Peyer's patch (tissue), 4 donors: ENCODE data around the gene RINL. TPM values are rescaled to one million over a fixed set of nuclear protein-coding genes. Genes with fewer than 3 reads are reported as not detected.

Source experiments
- DNase-seq, 3 donors: peaks; one replicate each; pipeline ENCODE4 v3.0.0-alpha.2; 2017 to 2019
- H3K27ac ChIP-seq, 4 donors: fragments of 200-600 bp; sonication (generic); one replicate each; pipeline ENCODE4 v1.5.1; 2016 to 2019
- H3K27me3 ChIP-seq, 2 donors: fragments of 200-600 bp; sonication (generic); one replicate each; pipeline ENCODE4 v1.5.1; 2019
- H3K36me3 ChIP-seq, 3 donors: fragments of 200-600 bp; sonication (generic); one replicate each; pipeline ENCODE4 v1.5.1; 2016 to 2019
- H3K4me1 ChIP-seq, 4 donors: fragments of 200-600 bp; sonication (generic); one replicate each; pipeline ENCODE4 v1.5.1; 2016 to 2019
- H3K4me3 ChIP-seq, 4 donors: fragments of 200-600 bp; sonication (generic); 1 replicate in 3 of 4; 2 replicates in 1 of 4; pipeline ENCODE4 v1.5.1; 2016 to 2019; ENCODE audit warnings: mild to moderate bottlenecking in 1 of 4
- H3K9me3 ChIP-seq, 4 donors: fragments of 200-600 bp; sonication (generic); one replicate each; pipeline ENCODE4 v1.5.1; 2016 to 2019; ENCODE audit warnings: mild to moderate bottlenecking in 1 of 4
- POLR2A ChIP-seq, 2 donors: fragments of 450-650 bp; IDR thresholded peaks; one replicate each; pipeline ENCODE4 v1.5.1; 2017; ENCODE audit warnings: antibody characterized with exemption in 2 of 2, mild to moderate bottlenecking in 2 of 2, moderate library complexity in 2 of 2
- total RNA-seq, 4 donors: library from RNA; depleted of rRNA; stranded (reverse); fragments of >200 nt; gene quantifications; one replicate each; pipeline ENCODE4 v1.1.0, GENCODE V29; 2016
- TF ChIP-seq, protein P1 (sequence below), 6 experiments: fragments of 450-650 bp in 4 of 6; fragments of 200-600 bp in 2 of 6; sonication (generic) in 1 of 6; IDR thresholded peaks; one replicate each; pipeline ENCODE4 v1.5.1; 2017 to 2019; ENCODE audit warnings: antibody characterized with exemption in 6 of 6, mild to moderate bottlenecking in 3 of 6, moderate library complexity in 1 of 6

Gene RINL
- total RNA-seq, 4 donors from 2014 or later = 4.6 to 22.3 (median 7.2) TPM

- TF ChIP-seq, protein P1, sequence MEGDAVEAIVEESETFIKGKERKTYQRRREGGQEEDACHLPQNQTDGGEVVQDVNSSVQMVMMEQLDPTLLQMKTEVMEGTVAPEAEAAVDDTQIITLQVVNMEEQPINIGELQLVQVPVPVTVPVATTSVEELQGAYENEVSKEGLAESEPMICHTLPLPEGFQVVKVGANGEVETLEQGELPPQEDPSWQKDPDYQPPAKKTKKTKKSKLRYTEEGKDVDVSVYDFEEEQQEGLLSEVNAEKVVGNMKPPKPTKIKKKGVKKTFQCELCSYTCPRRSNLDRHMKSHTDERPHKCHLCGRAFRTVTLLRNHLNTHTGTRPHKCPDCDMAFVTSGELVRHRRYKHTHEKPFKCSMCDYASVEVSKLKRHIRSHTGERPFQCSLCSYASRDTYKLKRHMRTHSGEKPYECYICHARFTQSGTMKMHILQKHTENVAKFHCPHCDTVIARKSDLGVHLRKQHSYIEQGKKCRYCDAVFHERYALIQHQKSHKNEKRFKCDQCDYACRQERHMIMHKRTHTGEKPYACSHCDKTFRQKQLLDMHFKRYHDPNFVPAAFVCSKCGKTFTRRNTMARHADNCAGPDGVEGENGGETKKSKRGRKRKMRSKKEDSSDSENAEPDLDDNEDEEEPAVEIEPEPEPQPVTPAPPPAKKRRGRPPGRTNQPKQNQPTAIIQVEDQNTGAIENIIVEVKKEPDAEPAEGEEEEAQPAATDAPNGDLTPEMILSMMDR (IDR thresholded peaks at IDR 0.05) = no peak
- no peak for TF ChIP-seq POLR2A (IDR thresholded peaks at IDR 0.05)
- H3K27me3 ChIP-seq = no peaks in the 10 kb centered on the region
- peaks cover 0 to 10% (median 0%) of the 10 kb centered on the region in 3 donors for H3K36me3 ChIP-seq
- H3K4me1 ChIP-seq = peaks cover 0 to 35% (median 3%) of the 10 kb centered on the region in 4 donors
- peak overlapping the region in 2 of 4 donors; percentile 88 to 92 for H3K27ac ChIP-seq
- no peak for DNase-seq
- H3K9me3 ChIP-seq = no peaks in the 10 kb centered on the region
- H3K4me3 ChIP-seq = peak overlapping the region in 3 of 4 donors; percentile 77 to 88 (median 84)
These were observed 22.7 kb upstream of the RINL start for GRCh38 chr19:38900743-38901190.

DNA sequence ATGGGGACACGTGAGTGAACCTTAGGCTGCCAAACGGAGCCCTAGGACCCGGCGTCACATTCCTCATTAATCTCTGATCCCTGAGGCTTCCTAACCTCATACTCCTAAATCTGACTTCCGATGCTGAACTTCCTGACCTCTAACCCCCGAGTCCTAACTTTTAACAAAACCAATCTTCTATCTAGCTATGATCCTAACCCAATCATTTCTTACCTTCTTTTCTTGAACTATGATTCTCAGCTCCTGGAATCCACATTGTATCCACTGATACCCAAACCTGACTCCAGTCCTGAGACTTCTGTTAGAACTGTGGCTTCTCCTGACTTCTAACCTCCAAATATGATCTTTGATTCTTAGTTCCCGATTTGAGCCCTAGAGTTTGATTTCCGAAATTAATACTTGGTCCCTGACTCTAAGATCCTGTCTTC, 22.1 kb upstream of the RINL start:
- no peak for TF ChIP-seq POLR2A (IDR thresholded peaks at IDR 0.05)
- TF ChIP-seq, protein P1 (IDR thresholded peaks at IDR 0.05) = peak in 1 of 6 experiments; percentile 1
- Histone ChIP-seq H3K4me1 (peaks cover 0 to 29% (median 3%) of the 10 kb centered on the region in 4 donors), H3K27me3 (no peaks in the 10 kb centered on the region), H3K9me3 (no peaks in the 10 kb centered on the region), H3K36me3 (peaks cover 0 to 5% (median 0%) of the 10 kb centered on the region in 3 donors), H3K27ac (peak overlapping the region; percentile 87 to 93 (median 90)), H3K4me3 (peak overlapping the region; percentile 70 to 88 (median 80))
- no peak for DNase-seq

GRCh38 chr19:38899447-38900201, 21.5 kb upstream of the RINL start, which contains the start of the genes NFKBIB and SIRT2:
Gene NFKBIB, plus strand, starts transcription at chr19:38899969. Its CDS starts 64 bp downstream, at chr19:38900033.
Gene SIRT2, minus strand, starts transcription at chr19:38899618. Its CDS starts 97 bp downstream, at chr19:38899521.
- TF ChIP-seq POLR2A (IDR thresholded peaks at IDR 0.05) = peak; percentile 89 to 95
- TF ChIP-seq, protein P1 (IDR thresholded peaks at IDR 0.05) = no peak
- Histone ChIP-seq H3K27ac (peak within 1 kb of the TSS; percentile 87 to 93 (median 90)), H3K4me1 (peaks cover 0 to 25% (median 3%) of the 10 kb centered on the region in 4 donors), H3K4me3 (peak within 1 kb of the TSS; percentile 70 to 88 (median 80)), H3K9me3 (no peaks in the 10 kb centered on the region), H3K36me3 (no peaks in the 10 kb centered on the region), H3K27me3 (no peaks in the 10 kb centered on the region)
- peak; percentile 99 to 100 (median 100) for DNase-seq

GRCh38 chr19:38898788-38899446, 20.8 kb upstream of the RINL start:
- Histone ChIP-seq H3K4me3 (peak overlapping the region; percentile 70 to 88 (median 80)), H3K36me3 (no peaks in the 10 kb centered on the region), H3K4me1 (peaks cover 0 to 25% (median 3%) of the 10 kb centered on the region in 4 donors), H3K27me3 (no peaks in the 10 kb centered on the region), H3K27ac (peak overlapping the region; percentile 82 to 89 (median 88)), H3K9me3 (no peaks in the 10 kb centered on the region)
- peak in 1 of 3 donors; percentile 52 for DNase-seq
- no peak for TF ChIP-seq POLR2A (IDR thresholded peaks at IDR 0.05)
- TF ChIP-seq, protein P1 (IDR thresholded peaks at IDR 0.05) = no peak

DNA sequence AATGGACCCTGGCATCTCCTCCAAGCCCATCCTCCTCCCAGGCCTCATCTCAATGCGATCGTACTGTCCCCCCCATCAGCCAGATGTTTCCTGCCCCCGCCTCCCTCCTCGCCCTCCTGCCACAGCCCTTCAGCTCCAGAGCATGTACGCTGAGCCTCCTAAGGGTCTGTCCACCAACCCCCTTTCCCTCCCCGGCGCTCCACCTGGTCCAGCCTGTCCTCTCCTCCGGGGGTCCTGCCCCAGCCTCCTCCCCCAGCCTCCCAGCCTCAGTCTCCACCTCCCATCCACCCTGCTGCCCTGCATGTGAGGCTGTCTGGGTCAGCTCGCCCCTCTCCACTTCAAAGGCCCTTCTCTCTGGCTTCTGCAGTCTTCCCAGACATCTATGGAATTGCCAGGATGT, 16.9 kb upstream of the RINL start:
- no peak for DNase-seq
- no peak overlapping the region for H3K4me3 ChIP-seq
- H3K27ac ChIP-seq = no peak overlapping the region
- H3K4me1 ChIP-seq = peaks cover 0 to 11% (median 3%) of the 10 kb centered on the region in 4 donors
- H3K36me3 ChIP-seq = peaks cover 0 to 18% (median 0%) of the 10 kb centered on the region in 3 donors
- TF ChIP-seq, protein P1 (IDR thresholded peaks at IDR 0.05) = no peak
- TF ChIP-seq POLR2A (IDR thresholded peaks at IDR 0.05) = no peak
- no peaks in the 10 kb centered on the region for H3K9me3 ChIP-seq
- no peaks in the 10 kb centered on the region for H3K27me3 ChIP-seq
